ENCODE data around the gene TOMM40L. TPM values are rescaled to one million over a fixed set of nuclear protein-coding genes. Genes with fewer than 3 reads are reported as not detected.

Gene TOMM40L
- total RNA-seq, 2 experiments from 2014 or later = 26.3 to 26.4 TPM

DNA sequence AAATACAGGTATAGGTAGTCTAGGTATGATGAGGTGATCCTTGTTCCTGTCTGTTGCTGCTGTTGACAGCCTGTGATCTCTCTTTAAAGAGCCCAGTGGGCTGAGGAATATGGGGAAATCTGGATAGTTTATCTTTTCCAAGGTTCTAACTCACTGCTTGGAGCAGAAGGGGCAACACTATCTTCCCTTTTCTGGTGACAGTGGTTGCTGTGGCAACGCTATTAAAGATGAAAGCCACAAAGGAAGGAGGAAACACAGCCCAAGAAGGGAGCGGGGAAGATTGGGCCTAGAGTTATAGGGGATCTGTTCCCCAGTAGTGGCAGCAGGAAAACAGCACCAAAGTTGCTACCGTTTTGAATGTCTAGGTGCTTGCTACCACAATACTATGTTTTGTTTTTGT lies 41.5 kb downstream of the TOMM40L start:
- Mint-ChIP-seq H3K27ac (no peak overlapping the region), H3K9me3 (no peaks in the 10 kb centered on the region), H3K4me1 (no peaks in the 10 kb centered on the region), H3K27me3 (peaks cover 11% of the 10 kb centered on the region), H3K4me3 (no peak overlapping the region), H3K36me3 (no peaks in the 10 kb centered on the region)
- DNase-seq = no peak

DNA sequence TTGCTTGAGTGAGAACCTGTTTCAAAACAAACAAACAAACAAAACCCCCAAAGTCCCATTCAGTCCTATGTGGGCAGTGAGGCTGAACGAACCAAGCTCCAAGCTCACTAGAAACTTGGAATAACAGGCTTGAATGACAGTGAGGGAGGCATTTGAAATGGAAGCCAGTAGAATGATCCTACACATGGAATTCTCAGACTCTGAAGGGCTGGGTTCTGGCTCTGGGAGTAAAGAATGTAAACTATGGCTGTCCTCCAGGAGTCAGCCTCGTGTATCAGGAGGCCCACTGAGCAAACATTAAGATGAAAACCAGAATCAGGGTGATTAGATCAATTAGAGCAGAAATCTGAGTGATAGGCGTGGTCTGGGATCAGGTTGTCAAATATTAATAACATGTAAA lies 47.5 kb downstream of the TOMM40L start:
- Mint-ChIP-seq H3K27me3 (peaks cover 4% of the 10 kb centered on the region), H3K9me3 (no peaks in the 10 kb centered on the region), H3K4me3 (no peak overlapping the region), H3K4me1 (no peaks in the 10 kb centered on the region), H3K27ac (no peak overlapping the region), H3K36me3 (no peaks in the 10 kb centered on the region)
- no peak for DNase-seq

DNA sequence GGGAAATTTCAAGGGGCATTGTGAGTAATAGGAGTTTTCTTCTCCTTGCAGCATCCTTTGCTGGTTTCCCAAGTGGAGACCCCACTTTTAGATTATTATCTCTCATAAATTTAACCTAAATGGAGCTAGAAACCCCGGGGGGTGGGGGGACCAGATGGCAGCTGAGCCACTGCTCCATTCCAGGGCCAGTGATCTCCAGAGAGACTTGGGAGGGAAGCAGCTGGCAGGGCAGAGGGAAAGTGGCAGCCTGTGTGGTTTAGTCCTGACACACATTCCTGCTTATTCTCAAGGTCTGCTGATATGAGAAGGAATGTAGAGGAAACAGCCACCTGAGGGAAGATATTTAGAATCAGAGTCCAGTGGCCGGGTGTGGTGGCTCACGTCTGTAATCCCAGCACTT lies 49.0 kb downstream of the TOMM40L start:
- Mint-ChIP-seq H3K27ac (no peak overlapping the region), H3K9me3 (no peaks in the 10 kb centered on the region), H3K36me3 (no peaks in the 10 kb centered on the region), H3K4me1 (no peaks in the 10 kb centered on the region), H3K4me3 (no peak overlapping the region), H3K27me3 (peaks cover 4% of the 10 kb centered on the region)
- DNase-seq = no peak

Other genes starting within 250 kb of the TOMM40L start
- gene F11R, start 204.9 kb upstream of the TOMM40L start, total RNA-seq = 10 to 100 TPM; 12.8 to 13.4 TPM
- gene TSTD1, start 187.1 kb upstream of the TOMM40L start, total RNA-seq = 10 to 100 TPM; 44.8 to 45.7 TPM
- 10 to 100 TPM; 57.0 to 62.0 TPM for gene USF1, start 180.1 kb upstream of the TOMM40L start, total RNA-seq
- gene ARHGAP30, start 156.2 kb upstream of the TOMM40L start, total RNA-seq = 100 to 1,000 TPM; 146 to 157 TPM
- under 1 TPM; 0.12 to 0.16 TPM for gene NECTIN4, start 136.5 kb upstream of the TOMM40L start, total RNA-seq
- gene KLHDC9, start 127.7 kb upstream of the TOMM40L start, total RNA-seq = under 1 TPM; 0.33 to 0.46 TPM
- 100 to 1,000 TPM; 141 to 148 TPM for gene PFDN2, start 108.0 kb upstream of the TOMM40L start, total RNA-seq
- 10 to 100 TPM; 34.3 to 39.3 TPM for gene NIT1, start 108.0 kb upstream of the TOMM40L start, total RNA-seq
- 10 to 100 TPM; 37.4 to 38.7 TPM for gene DEDD, start 93.4 kb upstream of the TOMM40L start, total RNA-seq
- gene UFC1, start 72.1 kb upstream of the TOMM40L start, total RNA-seq = 10 to 100 TPM; 89.9 to 92.8 TPM
- gene USP21, start 66.6 kb upstream of the TOMM40L start, total RNA-seq = 10 to 100 TPM; 24.2 to 25.4 TPM
- 10 to 100 TPM; 20.1 to 20.8 TPM for gene PPOX, start 59.6 kb upstream of the TOMM40L start, total RNA-seq
- 10 to 100 TPM; 49.5 to 53.9 TPM for gene B4GALT3, start 48.6 kb upstream of the TOMM40L start, total RNA-seq
- 1 to 10 TPM; 2.5 to 3.8 TPM for gene ADAMTS4, start 27.0 kb upstream of the TOMM40L start, total RNA-seq
- 10 to 100 TPM; 87.7 to 95.8 TPM for gene NDUFS2, start 23.7 kb upstream of the TOMM40L start, total RNA-seq
- 1 to 10 TPM; 1.2 to 3.0 TPM for gene FCER1G, start 10.8 kb upstream of the TOMM40L start, total RNA-seq
- gene APOA2, start 2.4 kb upstream of the TOMM40L start, total RNA-seq = not detected
- gene NR1I3, start 12.1 kb downstream of the TOMM40L start, total RNA-seq = not detected
- gene PCP4L1, start 32.7 kb downstream of the TOMM40L start, total RNA-seq = under 1 TPM; 0.39 to 0.80 TPM
- gene MPZ, start 83.9 kb downstream of the TOMM40L start, total RNA-seq = 1 to 10 TPM; 2.9 to 3.7 TPM
- gene SDHC, start 88.3 kb downstream of the TOMM40L start, total RNA-seq = 100 to 1,000 TPM; 187 to 192 TPM
- not detected for gene CFAP126, start 141.8 kb downstream of the TOMM40L start, total RNA-seq